Measurements from ENCODE around the gene SETBP1. TPM values are rescaled to one million over a fixed set of nuclear protein-coding genes. Genes with fewer than 3 reads are reported as not detected.

Gene SETBP1
- total RNA-seq, 1 donor from 2014 or later = 80.0 TPM

- TF ChIP-seq CTCF (IDR thresholded peaks at IDR 0.05) = no peak
- H3K27ac Mint-ChIP-seq (ENCODE audit: unreplicated experiment) = no peak overlapping the region
- H3K4me3 Mint-ChIP-seq (ENCODE audit: unreplicated experiment) = no peak overlapping the region
- H3K36me3 Mint-ChIP-seq (ENCODE audit: unreplicated experiment) = peaks cover 18% of the 10 kb centered on the region
- no peaks in the 10 kb centered on the region for H3K9me3 Mint-ChIP-seq (ENCODE audit: unreplicated experiment)
- no peaks in the 10 kb centered on the region for H3K4me1 Mint-ChIP-seq (ENCODE audit: unreplicated experiment)
- H3K27me3 Mint-ChIP-seq (ENCODE audit: unreplicated experiment) = no peaks in the 10 kb centered on the region
- no peak for DNase-seq (ENCODE audit: extremely low spot score, unreplicated experiment)
Measured at GRCh38 chr18:44981121-44981520, 300.4 kb downstream of the SETBP1 start.

GRCh38 chr18:44986933-44987332 lies 306.2 kb downstream of the SETBP1 start:
- H3K4me1 Mint-ChIP-seq (ENCODE audit: unreplicated experiment) = peaks cover 24% of the 10 kb centered on the region
- peaks cover under 1% of the 10 kb centered on the region for H3K9me3 Mint-ChIP-seq (ENCODE audit: unreplicated experiment)
- H3K27ac Mint-ChIP-seq (ENCODE audit: unreplicated experiment) = no peak overlapping the region
- no peak for DNase-seq (ENCODE audit: extremely low spot score, unreplicated experiment)
- TF ChIP-seq CTCF (IDR thresholded peaks at IDR 0.05) = no peak
- H3K4me3 Mint-ChIP-seq (ENCODE audit: unreplicated experiment) = no peak overlapping the region
- H3K36me3 Mint-ChIP-seq (ENCODE audit: unreplicated experiment) = peaks cover 12% of the 10 kb centered on the region
- no peaks in the 10 kb centered on the region for H3K27me3 Mint-ChIP-seq (ENCODE audit: unreplicated experiment)

- no peak overlapping the region for H3K27ac Mint-ChIP-seq (ENCODE audit: unreplicated experiment)
- H3K27me3 Mint-ChIP-seq (ENCODE audit: unreplicated experiment) = no peaks in the 10 kb centered on the region
- TF ChIP-seq CTCF (IDR thresholded peaks at IDR 0.05) = no peak
- peaks cover 24% of the 10 kb centered on the region for H3K4me1 Mint-ChIP-seq (ENCODE audit: unreplicated experiment)
- peaks cover 12% of the 10 kb centered on the region for H3K36me3 Mint-ChIP-seq (ENCODE audit: unreplicated experiment)
- DNase-seq (ENCODE audit: extremely low spot score, unreplicated experiment) = no peak
- peaks cover 5% of the 10 kb centered on the region for H3K9me3 Mint-ChIP-seq (ENCODE audit: unreplicated experiment)
- H3K4me3 Mint-ChIP-seq (ENCODE audit: unreplicated experiment) = no peak overlapping the region
Measured at GRCh38 chr18:44987371-44987770, 306.7 kb downstream of the SETBP1 start.

- H3K36me3 Mint-ChIP-seq (ENCODE audit: unreplicated experiment) = peaks cover 12% of the 10 kb centered on the region
- H3K27ac Mint-ChIP-seq (ENCODE audit: unreplicated experiment) = no peak overlapping the region
- H3K27me3 Mint-ChIP-seq (ENCODE audit: unreplicated experiment) = no peaks in the 10 kb centered on the region
- H3K4me3 Mint-ChIP-seq (ENCODE audit: unreplicated experiment) = no peak overlapping the region
- no peak for DNase-seq (ENCODE audit: extremely low spot score, unreplicated experiment)
- TF ChIP-seq CTCF (IDR thresholded peaks at IDR 0.05) = no peak
- peaks cover 5% of the 10 kb centered on the region for H3K9me3 Mint-ChIP-seq (ENCODE audit: unreplicated experiment)
- H3K4me1 Mint-ChIP-seq (ENCODE audit: unreplicated experiment) = peaks cover 24% of the 10 kb centered on the region
Measured at GRCh38 chr18:44988821-44989587, 308.3 kb downstream of the SETBP1 start.

- Mint-ChIP-seq H3K4me3 (ENCODE audit: unreplicated experiment) (no peak overlapping the region), H3K4me1 (ENCODE audit: unreplicated experiment) (no peaks in the 10 kb centered on the region), H3K9me3 (ENCODE audit: unreplicated experiment) (peaks cover 12% of the 10 kb centered on the region), H3K27me3 (ENCODE audit: unreplicated experiment) (no peaks in the 10 kb centered on the region), H3K27ac (ENCODE audit: unreplicated experiment) (no peak overlapping the region), H3K36me3 (ENCODE audit: unreplicated experiment) (peaks cover 23% of the 10 kb centered on the region)
- DNase-seq (ENCODE audit: extremely low spot score, unreplicated experiment) = no peak
- TF ChIP-seq CTCF (IDR thresholded peaks at IDR 0.05) = no peak
Measured at GRCh38 chr18:44996261-44996660, 315.6 kb downstream of the SETBP1 start.
